OCI-LY7 (cell line): ENCODE measurements around the gene VEPH1. TPM values are rescaled to one million over a fixed set of nuclear protein-coding genes. Genes with fewer than 3 reads are reported as not detected.

ENCODE experiments used
- BruUV-seq: library from RNA; stranded (reverse); fragments of 400-500 nt; replicated peaks from 2 replicates; lab custom pipeline; 2021; lab: Mats Ljungman, UMichigan
- CTCF ChIA-PET: fragments of 300-600 bp; sonication (Branson Sonifier 250); formaldehyde crosslinking; loops from one replicate; lab custom pipeline; 2022; ENCODE audit warnings: antibody characterized with exemption; ENCODE audit not compliant: unreplicated experiment; lab: Charles Lee
- POLR2A ChIA-PET: fragments of 300-600 bp; sonication (Branson Sonifier 250); formaldehyde crosslinking; loops from one replicate; lab custom pipeline; 2022; ENCODE audit warnings: antibody characterized with exemption; lab: Charles Lee
- DNase-seq: peaks from one replicate; pipeline ENCODE4 v3.0.0-alpha.2; 2015; ENCODE audit warnings: low spot score
- H2AFZ ChIP-seq: fragments of 200-600 bp; sonication (generic), shearing (Covaris generic); 2 replicates; pipeline ENCODE4 v1.6.1; 2014; ENCODE audit warnings: mild to moderate bottlenecking, antibody characterized with exemption, low read length, moderate library complexity
- H3K27ac ChIP-seq: fragments of 200-600 bp; sonication (generic); 2 replicates; pipeline ENCODE4 v1.5.1; 2014; ENCODE audit warnings: mixed run types, low read depth, mild to moderate bottlenecking, moderate library complexity, low read length, inconsistent platforms; ENCODE audit not compliant: poor library complexity, severe bottlenecking
- H3K36me3 ChIP-seq: fragments of 200-600 bp; sonication (generic); 2 replicates; pipeline ENCODE4 v1.6.1; 2014; ENCODE audit warnings: mild to moderate bottlenecking, antibody characterized with exemption, low read length, moderate library complexity, mixed read lengths; ENCODE audit not compliant: insufficient read depth
- H3K4me1 ChIP-seq: fragments of 200-600 bp; sonication (generic); 2 replicates; pipeline ENCODE4 v1.5.1; 2014; ENCODE audit warnings: mild to moderate bottlenecking, low read length; ENCODE audit not compliant: insufficient read depth, poor library complexity, severe bottlenecking
- H3K4me2 ChIP-seq: fragments of 200-600 bp; sonication (generic); 2 replicates; pipeline ENCODE4 v1.6.1; 2014; ENCODE audit warnings: mild to moderate bottlenecking, low read length
- H3K4me3 ChIP-seq: fragments of 200-600 bp; sonication (generic); 2 replicates; pipeline ENCODE4 v1.5.1; 2014; ENCODE audit warnings: mild to moderate bottlenecking, low read depth, low read length; ENCODE audit not compliant: poor library complexity, severe bottlenecking
- H3K79me2 ChIP-seq: fragments of 200-600 bp; sonication (generic); 2 replicates; pipeline ENCODE4 v1.6.1; 2016; ENCODE audit warnings: low read depth, mild to moderate bottlenecking, low read length, moderate library complexity, mixed read lengths; ENCODE audit not compliant: insufficient read depth
- H3K9me2 ChIP-seq: fragments of 200-600 bp; sonication (generic); 2 replicates; pipeline ENCODE4 v1.6.1; 2016; ENCODE audit warnings: mild to moderate bottlenecking, low read length, mixed read lengths; ENCODE audit not compliant: insufficient read depth
- H3K9me3 ChIP-seq: fragments of 200-600 bp; sonication (generic); 2 replicates; pipeline ENCODE4 v1.6.1; 2014; ENCODE audit warnings: mild to moderate bottlenecking, mixed run types, low read length, mixed read lengths
- H4K20me1 ChIP-seq: fragments of 200-600 bp; sonication (generic); 2 replicates; pipeline ENCODE4 v1.6.1; 2014; ENCODE audit warnings: mild to moderate bottlenecking, antibody characterized with exemption, low read length, moderate library complexity, mixed read lengths; ENCODE audit not compliant: insufficient read depth
- CTCF ChIP-seq: fragments of 200-600 bp; sonication (generic); conservative IDR thresholded peaks from 2 replicates; pipeline ENCODE4 v1.5.1; 2014; ENCODE audit warnings: mild to moderate bottlenecking, antibody characterized with exemption, low read length, moderate library complexity, mixed read lengths
- EZH2phosphoT487 ChIP-seq: fragments of 200-600 bp; sonication (generic); IDR thresholded peaks from 2 replicates; pipeline ENCODE4 v1.6.1; 2018; ENCODE audit warnings: low read depth, borderline replicate concordance, mild to moderate bottlenecking, mixed run types, antibody characterized with exemption, low read length, moderate library complexity, mixed read lengths
- intact Hi-C: fragments of 100-400 bp; cut with micrococcal nuclease; formaldehyde crosslinking; loops from one replicate; pipeline ENCODE4 v1.10.0; 2022; ENCODE audit not compliant: unreplicated experiment
- total RNA-seq, 2 experiments: library from RNA; depleted of rRNA in 1 of 2; stranded (reverse); fragments of >200 nt in 1 of 2; shearing (Covaris generic) in 1 of 2; gene quantifications; 2 replicates each; pipeline ENCODE4 v1.2.3, GENCODE V29; 2014 to 2022

Gene VEPH1
- total RNA-seq, 2 experiments from 2014 or later = not detected

DNA sequence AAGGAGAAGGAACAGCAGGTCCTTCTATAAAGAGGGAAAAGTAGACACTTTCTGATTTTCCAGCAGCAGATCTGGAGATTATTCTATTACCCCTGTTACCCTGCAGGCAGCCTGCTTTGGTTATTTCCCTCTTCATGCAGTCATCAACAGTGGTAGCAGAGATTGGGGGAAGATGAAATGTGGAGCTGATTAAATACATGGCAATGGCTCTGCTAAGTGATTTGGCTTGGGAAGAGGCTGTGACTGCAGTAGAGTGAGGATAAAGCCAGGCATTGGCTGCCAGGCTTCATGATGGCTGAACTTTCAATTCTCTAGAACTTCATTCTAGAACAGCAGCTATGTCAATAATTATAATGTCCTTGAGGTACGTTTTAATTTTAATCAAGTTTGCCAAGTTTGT, 37.5 kb downstream of the VEPH1 start:
- no peaks in the 10 kb centered on the region for H3K79me2 ChIP-seq
- H3K4me1 ChIP-seq = no peaks in the 10 kb centered on the region
- H2AFZ ChIP-seq = no peak overlapping the region
- H3K4me3 ChIP-seq = no peak overlapping the region
- no peak for TF ChIP-seq CTCF
- TF ChIP-seq EZH2phosphoT487 = no peak
- H3K36me3 ChIP-seq = no peaks in the 10 kb centered on the region
- no peak overlapping the region for H3K4me2 ChIP-seq
- CTCF ChIA-PET = no interaction called here
- no peaks in the 10 kb centered on the region for H3K9me3 ChIP-seq
- H4K20me1 ChIP-seq = no peaks in the 10 kb centered on the region
- no TSS peak for BruUV-seq
- POLR2A ChIA-PET = interaction anchor here (0.6 to 1.2 kb wide), 3 partner anchors 22 to 194 kb away, joined by 3 to 7 read pairs (median 3); no protein-coding TSS in a partner anchor
- DNase-seq = no peak
- intact Hi-C loops = no loop called here
- H3K27ac ChIP-seq = no peak overlapping the region
- H3K9me2 ChIP-seq = no peaks in the 10 kb centered on the region

GRCh38 chr3:157464321-157464720, 38.9 kb downstream of the VEPH1 start:
- H3K4me2 ChIP-seq = no peak overlapping the region
- no peak for DNase-seq
- no peaks in the 10 kb centered on the region for H3K9me2 ChIP-seq
- BruUV-seq = no TSS peak
- no peak overlapping the region for H3K27ac ChIP-seq
- no peaks in the 10 kb centered on the region for H3K9me3 ChIP-seq
- intact Hi-C loops = no loop called here
- no peak overlapping the region for H2AFZ ChIP-seq
- H4K20me1 ChIP-seq = no peaks in the 10 kb centered on the region
- H3K4me3 ChIP-seq = no peak overlapping the region
- H3K36me3 ChIP-seq = no peaks in the 10 kb centered on the region
- TF ChIP-seq EZH2phosphoT487 (no peak), CTCF (no peak)
- H3K4me1 ChIP-seq = no peaks in the 10 kb centered on the region
- ChIA-PET POLR2A (interaction anchor here (0.7 to 1.3 kb wide), 5 partner anchors 11 to 467 kb away, joined by 3 to 4 read pairs (median 3); no protein-coding TSS in a partner anchor), CTCF (no interaction called here)
- no peaks in the 10 kb centered on the region for H3K79me2 ChIP-seq

DNA sequence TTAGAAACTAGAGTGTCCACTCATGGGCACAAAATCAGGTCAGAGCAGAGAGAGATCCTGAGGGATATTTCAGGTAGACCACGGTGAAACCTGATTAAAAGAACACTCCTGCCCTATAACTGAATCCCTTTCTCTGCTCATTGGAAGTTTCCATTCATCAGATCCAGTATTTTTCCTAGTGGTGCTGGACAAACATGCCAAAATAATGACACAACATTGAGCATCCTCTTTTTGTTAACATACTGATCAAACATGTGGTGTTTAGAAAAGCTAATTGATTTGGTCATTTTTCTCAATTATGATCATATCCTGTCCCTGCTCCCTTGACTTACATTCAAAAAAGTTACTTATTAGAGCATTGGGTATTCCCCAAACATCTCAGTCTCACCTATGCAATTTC, 39.4 kb downstream of the VEPH1 start:
- no peak for DNase-seq
- H4K20me1 ChIP-seq = no peaks in the 10 kb centered on the region
- no peak overlapping the region for H3K4me2 ChIP-seq
- H2AFZ ChIP-seq = no peak overlapping the region
- H3K27ac ChIP-seq = no peak overlapping the region
- BruUV-seq = no TSS peak
- H3K9me3 ChIP-seq = no peaks in the 10 kb centered on the region
- no peaks in the 10 kb centered on the region for H3K4me1 ChIP-seq
- no peaks in the 10 kb centered on the region for H3K9me2 ChIP-seq
- no peak overlapping the region for H3K4me3 ChIP-seq
- intact Hi-C loops = no loop called here
- H3K36me3 ChIP-seq = no peaks in the 10 kb centered on the region
- TF ChIP-seq EZH2phosphoT487 = no peak
- no peak for TF ChIP-seq CTCF
- ChIA-PET POLR2A (interaction anchor here (1.3 kb wide), 1 partner anchor 11 kb away, joined by 3 read pairs; no protein-coding TSS in a partner anchor), CTCF (no interaction called here)
- no peaks in the 10 kb centered on the region for H3K79me2 ChIP-seq
